Stimulated activated CD4-positive, alpha-beta T cell treated with anti-CD3 and anti-CD28 coated beads, Interleukin-15, amount 100 ng/mL, for 1 hour (primary cell): ENCODE results near the gene ST6GAL1.
"Not testable (repeated sequence)": the region's sequence is repeated elsewhere in the genome, so short reads cannot be mapped to it uniquely, and the experiment has no call there.

Source experiments
- DNase-seq, 2 donors: peaks; one replicate each; pipeline ENCODE4 v3.0.0-alpha.2; 2020; ENCODE audit warnings: low read depth in 1 of 2, low spot score in 1 of 2

The ST6GAL1 gene

GRCh38 chr3:186966406-186966805 lies 36.1 kb downstream of the ST6GAL1 start:
- DNase-seq = no peak

GRCh38 chr3:186967236-186967635 lies 36.9 kb downstream of the ST6GAL1 start:
- DNase-seq = not testable (repeated sequence)

GRCh38 chr3:186967686-186968085 lies 37.4 kb downstream of the ST6GAL1 start:
- no peak for DNase-seq

GRCh38 chr3:186969607-186970006 lies 39.3 kb downstream of the ST6GAL1 start:
- no peak for DNase-seq

GRCh38 chr3:186971106-186971505 lies 40.8 kb downstream of the ST6GAL1 start:
- not testable (repeated sequence) for DNase-seq

GRCh38 chr3:186971578-186971977 lies 41.3 kb downstream of the ST6GAL1 start:
- no peak for DNase-seq

- DNase-seq = no peak
Measured at GRCh38 chr3:186973702-186974101, 43.4 kb downstream of the ST6GAL1 start.

GRCh38 chr3:186974824-186975313 lies 44.5 kb downstream of the ST6GAL1 start:
- DNase-seq = no peak

GRCh38 chr3:186975726-186976125 lies 45.4 kb downstream of the ST6GAL1 start:
- no peak for DNase-seq

GRCh38 chr3:186976837-186977750 lies 46.8 kb downstream of the ST6GAL1 start:
- no peak for DNase-seq

GRCh38 chr3:186978712-186979111 lies 48.4 kb downstream of the ST6GAL1 start:
- DNase-seq = no peak

GRCh38 chr3:186979852-186980251 lies 49.5 kb downstream of the ST6GAL1 start:
- no peak for DNase-seq

- no peak for DNase-seq
Measured at GRCh38 chr3:186980989-186981388, 50.7 kb downstream of the ST6GAL1 start.

GRCh38 chr3:186983659-186984058 lies 53.3 kb downstream of the ST6GAL1 start:
- no peak for DNase-seq

GRCh38 chr3:186984064-186984463 lies 53.7 kb downstream of the ST6GAL1 start:
- no peak for DNase-seq

GRCh38 chr3:186985661-186986364 lies 55.5 kb downstream of the ST6GAL1 start:
- DNase-seq = no peak

GRCh38 chr3:186986406-186986805 lies 56.1 kb downstream of the ST6GAL1 start:
- no peak for DNase-seq

GRCh38 chr3:186986816-186987215 lies 56.5 kb downstream of the ST6GAL1 start:
- no peak for DNase-seq

- DNase-seq = no peak
Measured at GRCh38 chr3:186988806-186989205, 58.5 kb downstream of the ST6GAL1 start.

GRCh38 chr3:186989429-186989828 lies 59.1 kb downstream of the ST6GAL1 start:
- DNase-seq = no peak

- no peak for DNase-seq
Measured at GRCh38 chr3:186990277-186990676, 60.0 kb downstream of the ST6GAL1 start.

- no peak for DNase-seq
Measured at GRCh38 chr3:186990878-186991308, 60.6 kb downstream of the ST6GAL1 start.
